Measurements from ENCODE around the gene TMEM141.

TMEM141 gene

DNA sequence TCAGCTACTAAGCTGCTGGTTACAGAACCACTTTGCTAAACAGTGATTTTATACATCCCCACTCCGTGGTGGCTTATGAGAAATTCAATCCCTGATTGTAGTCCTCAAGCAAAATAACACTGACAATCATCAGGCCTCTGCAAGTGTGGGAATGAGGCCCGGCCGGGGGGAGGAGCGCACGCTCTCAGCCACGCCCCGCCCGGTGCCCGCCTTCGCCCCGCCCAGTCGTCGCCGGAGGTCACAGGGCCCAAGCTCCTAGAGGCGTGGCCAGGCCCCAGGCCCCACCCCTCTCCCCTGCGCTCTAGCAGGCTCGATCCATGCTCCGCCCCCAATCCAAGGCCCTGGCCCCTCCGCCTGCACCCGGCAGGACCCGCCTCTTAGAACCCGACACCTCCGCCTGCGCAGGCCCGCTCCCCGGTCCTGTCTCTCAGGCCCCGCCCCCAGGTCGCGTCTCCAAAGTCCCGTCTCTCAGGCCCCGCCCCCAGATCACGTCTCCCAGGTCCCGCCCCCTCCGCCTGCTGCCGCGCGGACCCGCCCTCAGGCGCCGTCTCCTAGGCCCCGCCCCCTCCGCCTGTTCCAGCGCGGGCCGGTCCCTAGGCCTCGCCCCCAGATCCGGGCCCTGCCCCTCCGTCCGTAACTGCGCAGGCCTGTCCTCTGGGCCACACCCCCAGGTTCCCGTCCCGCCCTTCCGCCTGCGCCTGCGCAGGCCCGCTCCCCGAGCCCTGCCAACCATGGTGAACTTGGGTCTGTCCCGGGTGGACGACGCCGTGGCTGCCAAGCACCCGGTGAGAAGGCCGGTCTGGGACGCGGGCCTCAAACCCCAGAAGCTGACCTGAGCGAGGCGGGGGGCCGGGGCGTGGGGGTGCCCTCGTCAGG is at the start of gene TMEM141:
Gene TMEM141, plus strand, starts transcription at position 705 of the 876 bp plus-strand sequence. Its CDS starts 27 bp downstream, at position 732.
- peak; percentile 100 for DNase-seq

DNA sequence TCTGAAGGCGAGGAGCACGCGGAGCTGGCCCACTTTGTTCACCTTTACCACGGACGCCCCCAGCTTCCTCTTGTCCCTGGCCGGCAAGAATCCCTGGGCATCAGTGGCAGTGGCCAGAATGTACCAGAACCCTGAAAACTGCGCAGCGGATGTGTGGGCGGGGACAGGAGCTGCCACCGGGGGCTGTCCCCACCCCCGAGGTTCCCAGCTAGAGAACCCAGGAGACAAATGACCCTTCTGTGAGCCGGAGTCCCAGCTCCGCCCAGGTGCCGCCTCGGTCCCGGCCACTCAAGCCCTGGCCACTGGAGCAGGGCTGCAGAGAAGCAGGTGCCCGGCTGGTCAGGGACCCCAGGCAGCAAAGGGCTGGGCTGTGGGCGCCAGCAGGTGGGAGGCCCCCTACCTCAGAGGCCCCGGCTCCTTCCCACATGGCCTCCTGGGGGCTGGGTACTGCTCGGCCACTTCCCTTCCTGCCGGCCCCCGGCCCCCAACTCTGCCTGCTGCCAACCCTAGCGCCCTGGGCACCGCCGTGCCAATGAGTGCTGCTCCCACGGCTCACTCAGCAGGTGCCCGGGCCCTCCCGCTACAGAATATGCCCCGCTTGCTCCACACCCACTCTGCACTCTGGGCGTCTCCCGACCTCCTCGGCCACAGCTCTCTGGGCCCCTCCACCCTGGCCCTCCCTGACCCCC is 49.1 kb upstream of the TMEM141 start:
- peak; percentile 69 for DNase-seq

DNA sequence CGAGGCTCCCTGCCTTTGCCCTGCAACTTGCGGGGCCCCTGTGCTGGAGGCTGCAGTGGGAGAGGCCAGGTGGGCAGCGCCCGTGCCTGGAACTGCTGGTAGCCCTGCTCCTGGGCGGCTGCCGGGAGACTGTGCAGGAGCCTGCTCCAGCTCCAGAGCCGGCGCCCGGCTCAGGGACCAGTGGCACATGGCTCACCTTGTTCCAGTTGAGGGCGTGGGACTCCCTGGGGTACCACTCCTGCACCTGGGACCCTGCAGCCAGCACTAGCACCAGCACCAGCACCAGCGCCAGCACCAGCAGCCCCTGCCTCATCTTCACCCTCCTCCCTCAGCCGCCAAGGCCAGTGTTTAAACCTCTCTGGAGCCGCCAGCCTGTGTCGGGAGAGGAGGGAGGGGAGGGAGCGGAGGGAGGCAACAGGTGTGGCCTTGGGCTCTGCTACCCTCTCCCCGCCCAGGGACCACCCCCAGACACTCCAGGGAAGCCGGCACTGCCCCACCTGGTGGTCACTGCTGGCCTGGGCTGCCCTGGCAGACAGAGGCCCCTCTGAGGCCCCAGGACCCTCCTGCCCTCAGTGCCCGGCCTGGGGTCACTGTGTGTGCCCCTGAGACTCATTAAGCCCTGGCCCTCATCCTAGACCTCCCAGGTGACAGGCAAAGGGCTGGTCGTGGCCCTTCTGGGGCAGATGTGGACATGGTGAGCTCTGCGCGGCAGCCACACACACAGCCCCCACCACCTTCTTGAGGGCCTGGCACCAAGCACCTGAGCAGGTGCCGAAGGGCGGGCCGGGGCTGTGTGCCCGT is 48.4 kb upstream of the TMEM141 start, which contains the start of gene LCN10:
Gene LCN10, minus strand, starts transcription at position 350 of the 801 bp plus-strand sequence. Its CDS starts 37 bp downstream, at position 313.
- no peak for DNase-seq

DNA sequence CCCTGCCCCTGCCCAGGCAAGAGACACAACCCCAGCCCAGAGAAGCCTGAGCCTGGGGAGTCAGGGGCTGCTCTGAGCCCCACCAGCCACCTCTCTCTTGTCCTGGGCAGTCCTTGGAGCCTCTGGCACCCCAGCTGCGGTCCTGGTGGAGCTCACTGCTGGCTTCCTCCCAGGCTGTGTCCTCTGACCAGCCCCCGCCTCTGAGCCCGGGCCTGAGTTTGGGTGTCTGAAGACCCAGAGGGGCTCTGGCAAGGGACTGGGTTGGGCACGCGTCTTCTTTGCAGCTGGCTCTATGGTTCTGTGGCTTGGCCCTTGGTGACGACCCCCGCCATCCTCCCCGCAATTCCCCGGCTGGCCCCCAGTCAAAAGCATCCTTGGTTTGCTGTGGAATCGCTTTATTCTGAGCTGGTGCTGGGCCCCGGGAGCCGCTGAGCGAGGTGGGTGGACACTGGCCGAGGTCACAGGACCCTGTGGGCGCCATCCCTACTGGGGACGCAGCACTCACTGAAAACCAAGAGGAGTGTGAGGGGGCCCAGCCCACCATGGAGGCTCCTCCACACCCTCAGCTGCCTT is 47.4 kb upstream of the TMEM141 start:
- no peak for DNase-seq

DNA sequence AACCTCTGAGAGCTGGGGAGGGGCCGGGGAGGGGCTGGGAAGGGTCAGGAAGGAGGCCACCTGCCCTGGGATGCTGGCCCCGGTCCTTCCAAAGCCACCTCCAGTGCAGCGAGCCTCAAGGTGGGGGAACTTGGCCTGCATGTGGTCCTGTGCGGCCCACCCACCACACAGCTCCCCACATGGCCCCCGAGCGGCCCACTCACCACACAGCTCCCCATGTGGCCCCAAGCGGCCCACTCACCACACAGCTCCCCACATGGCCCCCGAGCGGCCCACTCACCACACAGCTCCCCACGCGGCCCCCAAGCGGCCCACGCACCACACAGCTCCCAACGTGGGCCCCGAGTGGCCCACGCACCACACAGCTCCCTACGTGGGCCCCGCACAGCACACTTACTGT is 46.4 kb upstream of the TMEM141 start:
- DNase-seq = no peak

DNA sequence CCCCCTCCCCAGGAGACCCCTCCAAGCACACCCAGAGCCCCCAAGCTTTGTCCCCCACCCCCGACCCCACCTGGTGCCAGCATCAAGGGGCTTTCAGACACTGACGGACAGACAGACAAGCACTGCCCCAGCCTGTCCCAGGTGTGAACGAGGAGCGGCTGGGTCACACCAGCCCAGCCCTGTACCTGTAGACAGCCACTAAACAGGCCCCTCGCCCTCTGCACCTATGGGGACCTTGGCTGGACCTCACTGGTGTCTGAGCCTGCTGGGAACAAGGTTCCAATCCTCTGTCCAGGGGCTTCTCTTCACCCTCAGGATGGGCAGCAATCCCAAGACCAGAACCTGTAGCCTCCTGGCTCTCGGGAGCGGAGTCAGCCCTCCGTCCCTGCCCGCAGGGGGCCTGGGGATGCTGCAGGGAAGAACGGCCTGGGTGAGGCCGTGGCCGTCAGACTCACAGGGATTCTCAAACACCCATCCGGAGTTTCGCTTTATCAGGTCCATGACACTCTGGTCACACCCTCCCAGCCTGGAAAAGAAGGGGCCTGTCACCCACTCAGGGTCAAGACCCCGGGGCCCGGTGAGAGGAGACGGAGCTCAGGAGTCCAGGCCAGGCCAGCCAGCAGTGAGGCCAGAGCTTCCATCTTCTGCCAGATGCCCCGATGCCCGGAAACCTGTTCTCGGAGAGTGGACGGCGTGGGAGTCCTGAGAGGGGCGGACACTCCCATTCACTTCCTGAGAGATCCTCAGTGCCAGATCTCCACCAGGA is 45.6 kb upstream of the TMEM141 start:
- no peak for DNase-seq

DNA sequence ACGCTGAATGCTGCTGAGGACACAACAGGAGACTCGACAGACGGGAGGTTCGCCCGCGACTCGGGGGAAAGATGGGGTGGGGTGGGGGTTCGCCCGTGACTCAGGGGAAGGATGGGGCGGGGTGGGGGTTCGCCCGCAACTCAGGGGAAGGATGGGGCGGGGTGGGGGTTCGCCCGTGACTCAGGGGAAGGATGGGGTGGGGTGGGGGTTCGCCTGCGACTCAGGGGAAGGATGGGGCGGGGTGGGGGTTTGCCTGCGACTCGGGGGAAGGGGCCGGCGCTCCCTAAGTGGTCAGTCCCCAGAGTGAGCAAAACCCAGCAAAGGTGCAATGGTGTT is 45.0 kb upstream of the TMEM141 start:
- no peak for DNase-seq

DNA sequence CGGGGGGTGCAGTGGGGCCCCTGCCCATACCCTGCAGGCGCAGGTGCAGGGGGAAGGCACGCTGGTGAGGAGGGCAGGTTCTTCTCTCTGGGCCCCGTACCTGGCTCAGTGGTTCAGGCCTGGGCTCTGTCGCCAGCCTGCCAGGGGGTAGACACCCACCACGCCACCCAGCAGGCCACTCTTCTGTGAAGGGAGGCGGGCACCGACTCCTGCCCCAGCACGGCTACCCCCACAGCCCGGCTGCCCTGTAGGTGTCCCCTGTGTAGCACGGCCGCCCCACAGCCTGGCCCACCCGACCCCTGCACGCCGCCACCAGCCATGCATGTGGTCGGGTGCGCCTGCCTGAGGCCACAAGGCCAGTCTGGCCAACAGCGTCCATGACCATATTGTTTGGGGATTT is 44.5 kb upstream of the TMEM141 start:
- DNase-seq = no peak

DNA sequence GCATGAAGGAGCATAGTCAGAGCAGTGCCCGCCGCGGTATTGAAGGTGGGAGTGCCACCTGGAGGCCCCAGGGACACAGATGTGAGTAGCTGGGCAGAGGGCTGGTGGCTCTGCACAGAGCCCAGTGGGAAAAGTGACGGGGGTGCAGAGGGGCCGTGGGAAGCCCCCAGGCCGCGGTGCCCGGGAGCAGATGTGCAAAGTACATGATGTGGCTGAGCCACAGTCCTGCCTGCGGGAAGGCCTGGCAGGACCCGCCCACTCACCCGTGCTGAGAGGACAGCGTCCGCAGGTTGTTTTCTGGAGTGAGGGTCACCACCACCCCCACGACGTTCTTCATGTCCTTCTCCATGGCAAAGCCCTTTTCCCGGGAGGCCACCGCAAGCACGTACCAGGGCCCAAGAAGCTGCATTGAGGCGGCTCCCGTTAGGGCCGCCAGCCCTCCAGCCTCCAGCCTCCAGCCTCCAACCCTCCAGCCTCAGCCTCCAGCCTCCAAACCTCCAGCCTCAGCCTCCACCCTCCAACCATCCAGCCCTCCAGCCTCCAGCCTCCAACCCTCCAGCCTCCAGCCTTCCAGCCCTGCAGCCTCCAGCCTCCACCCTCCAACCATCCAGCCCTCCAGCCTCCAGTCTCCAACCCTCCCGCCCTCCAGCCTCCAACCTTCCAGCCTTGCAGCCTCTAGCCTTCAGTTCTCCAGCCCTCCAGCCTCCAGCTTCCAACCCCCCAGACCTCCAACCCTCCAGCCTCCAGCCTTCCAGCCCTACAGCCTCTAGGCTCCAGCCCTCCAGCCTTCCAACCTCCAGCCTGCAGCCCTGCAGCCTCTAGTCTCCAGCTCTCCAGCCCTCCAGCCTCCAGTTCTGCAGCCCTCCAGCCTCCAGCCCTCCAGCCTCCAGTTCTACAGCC is 43.7 kb upstream of the TMEM141 start:
- DNase-seq = no peak

DNA sequence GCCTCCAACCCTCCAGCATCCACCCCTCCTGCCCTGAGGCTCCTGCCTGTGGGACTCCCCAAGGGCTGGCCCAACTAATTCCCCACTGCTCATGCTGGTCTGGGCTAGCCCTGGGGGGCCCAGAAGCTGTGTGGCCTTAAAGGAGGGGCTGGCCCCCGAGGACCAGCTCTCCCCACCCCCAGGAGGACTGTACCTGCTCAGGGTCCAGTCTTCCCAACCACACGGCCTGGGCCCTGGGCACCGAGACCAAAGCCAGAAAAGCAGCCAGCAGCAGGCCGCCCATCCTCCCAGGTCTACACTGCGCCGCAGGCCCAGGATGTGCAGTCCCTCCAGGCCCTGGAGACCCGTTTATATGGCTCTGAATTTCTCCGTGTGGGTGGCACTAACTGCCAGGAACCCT is 42.9 kb upstream of the TMEM141 start, which contains the start of gene LCN6:
Gene LCN6, minus strand, starts transcription at position 325 of the 400 bp plus-strand sequence. Its CDS starts 42 bp downstream, at position 283.
- no peak for DNase-seq

DNA sequence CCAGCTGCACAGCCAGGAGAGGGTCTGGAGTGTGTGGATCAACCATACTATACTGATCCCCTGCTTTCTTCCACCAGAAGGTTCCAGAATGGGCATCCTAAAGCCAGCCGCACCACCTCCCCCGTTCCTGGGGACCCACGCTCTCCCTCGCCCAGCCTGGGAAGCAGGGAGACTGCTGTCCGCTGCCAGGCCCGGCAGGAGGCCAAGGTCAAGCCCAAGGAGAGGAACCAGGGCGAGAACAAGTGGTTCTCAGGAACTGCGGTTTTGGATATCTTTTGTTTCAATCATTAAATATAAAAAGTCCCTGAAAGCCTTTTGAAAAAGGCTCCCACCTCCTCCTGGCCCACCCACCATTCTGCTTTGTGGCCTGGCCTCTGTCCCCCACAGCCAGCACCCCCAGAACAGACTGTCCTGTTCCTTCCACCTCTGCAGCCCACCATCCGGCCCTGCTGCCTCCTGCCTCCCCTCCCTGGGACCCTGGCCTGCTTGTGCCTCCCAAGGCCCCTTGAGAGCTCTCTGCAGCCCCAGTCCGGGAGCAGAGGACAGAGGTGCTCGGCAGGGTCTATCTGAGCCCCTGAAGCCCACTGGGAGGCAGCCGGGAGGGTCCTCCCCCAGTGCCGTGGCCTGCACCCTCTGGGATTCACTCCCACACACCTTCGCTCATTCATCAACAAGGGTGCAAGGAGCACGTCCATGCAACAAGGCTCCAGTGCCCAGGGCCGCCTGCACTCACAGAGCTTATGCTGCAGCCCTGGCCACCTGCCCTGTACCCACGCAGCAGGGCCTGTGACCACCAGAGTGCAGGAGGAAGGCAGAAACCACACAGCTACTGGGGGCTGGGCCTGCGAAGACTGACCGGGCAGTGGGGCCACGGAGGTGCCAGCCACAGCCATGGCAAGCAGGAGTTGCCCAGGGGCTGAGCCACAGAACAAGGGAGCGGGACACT is 42.2 kb upstream of the TMEM141 start:
- DNase-seq = no peak

DNA sequence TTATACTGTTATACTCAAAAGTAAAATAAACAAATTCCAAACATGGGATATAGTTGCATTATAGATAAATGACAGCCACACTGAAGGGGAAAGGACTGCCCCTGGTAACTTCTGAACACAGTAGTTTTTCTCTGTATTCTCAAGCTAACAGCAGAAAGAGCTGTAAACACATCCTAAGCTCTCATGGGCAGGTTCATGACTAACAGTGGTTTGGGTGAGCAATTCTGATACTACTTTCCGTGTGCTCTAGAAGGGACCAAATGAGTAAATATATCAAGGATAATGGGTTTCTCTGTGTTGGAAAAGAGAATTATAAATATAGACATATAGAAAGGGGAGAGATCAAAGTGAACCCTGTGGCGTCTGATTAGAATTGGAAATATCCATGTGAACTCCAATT is 40.6 kb upstream of the TMEM141 start:
- DNase-seq = no peak

DNA sequence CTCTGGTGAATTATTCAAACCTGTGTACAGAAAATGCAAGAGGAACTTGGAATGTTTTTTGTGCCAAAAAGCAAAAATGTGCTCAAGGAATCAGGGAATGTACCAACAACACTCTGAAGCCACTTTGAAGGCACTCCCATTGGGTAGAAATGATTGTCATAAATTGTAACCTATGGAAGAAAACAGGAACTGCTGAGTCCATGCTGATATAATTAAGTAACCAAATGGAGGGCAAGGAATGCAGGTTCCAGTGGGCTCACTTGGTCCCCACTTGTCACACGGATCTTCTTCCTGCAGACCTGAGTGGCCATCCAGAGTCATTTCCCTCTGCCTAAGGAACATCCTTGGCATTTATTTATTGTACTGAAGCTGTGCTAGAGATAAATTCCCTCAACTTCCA is 39.9 kb upstream of the TMEM141 start:
- no peak for DNase-seq

DNA sequence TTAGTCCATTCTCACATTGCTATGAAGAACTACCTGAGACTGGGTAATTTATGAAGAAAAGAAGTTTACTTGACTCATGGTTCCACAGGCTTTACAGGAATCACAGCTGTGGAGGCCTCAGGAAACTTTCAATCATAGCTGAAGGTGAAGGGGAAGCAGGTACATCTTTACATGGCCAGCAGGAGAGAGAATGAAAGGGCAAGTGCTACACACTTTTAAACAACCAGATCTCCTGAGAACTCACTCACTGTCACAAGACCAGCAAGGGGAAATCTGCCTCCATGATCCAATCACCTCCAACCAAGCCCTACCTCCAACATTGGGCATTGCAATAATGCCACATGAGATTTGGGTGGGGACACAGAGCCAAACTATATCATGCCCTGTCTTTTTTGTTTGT is 39.3 kb upstream of the TMEM141 start:
- no peak for DNase-seq

DNA sequence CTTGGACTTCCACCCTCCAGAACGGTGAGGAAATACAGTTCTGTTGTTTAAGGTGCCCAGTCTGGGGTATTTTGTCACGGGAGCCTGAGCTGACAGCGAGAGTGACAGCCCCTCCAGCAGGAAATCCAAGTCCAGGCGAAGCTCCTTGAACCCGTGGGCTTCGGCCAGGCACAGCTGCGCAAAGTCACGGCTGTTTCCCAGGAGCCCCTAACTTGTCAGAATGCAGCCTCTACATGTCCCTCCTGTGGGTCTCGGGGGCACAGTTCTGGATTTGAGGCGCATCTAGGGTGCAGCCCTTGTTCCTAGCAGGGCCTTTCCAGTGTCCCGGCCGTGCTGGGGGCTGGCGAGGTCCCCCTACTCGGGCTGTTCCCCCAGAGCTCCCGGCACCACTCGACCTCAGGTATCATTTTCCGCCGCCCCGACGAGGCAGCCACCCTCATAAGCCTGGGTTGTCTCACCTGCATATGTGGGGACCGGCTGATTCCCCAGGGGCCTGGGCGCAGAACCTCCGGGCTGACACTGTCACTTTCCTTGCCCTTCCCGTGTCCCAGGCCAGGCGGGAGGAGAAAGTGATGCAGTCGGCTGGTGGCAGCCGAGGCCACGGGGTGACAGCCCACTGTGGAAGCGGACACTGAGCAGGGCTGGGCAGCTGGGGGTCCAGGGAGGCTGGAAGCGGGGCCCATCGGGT is 37.6 kb upstream of the TMEM141 start:
- DNase-seq = no peak

DNA sequence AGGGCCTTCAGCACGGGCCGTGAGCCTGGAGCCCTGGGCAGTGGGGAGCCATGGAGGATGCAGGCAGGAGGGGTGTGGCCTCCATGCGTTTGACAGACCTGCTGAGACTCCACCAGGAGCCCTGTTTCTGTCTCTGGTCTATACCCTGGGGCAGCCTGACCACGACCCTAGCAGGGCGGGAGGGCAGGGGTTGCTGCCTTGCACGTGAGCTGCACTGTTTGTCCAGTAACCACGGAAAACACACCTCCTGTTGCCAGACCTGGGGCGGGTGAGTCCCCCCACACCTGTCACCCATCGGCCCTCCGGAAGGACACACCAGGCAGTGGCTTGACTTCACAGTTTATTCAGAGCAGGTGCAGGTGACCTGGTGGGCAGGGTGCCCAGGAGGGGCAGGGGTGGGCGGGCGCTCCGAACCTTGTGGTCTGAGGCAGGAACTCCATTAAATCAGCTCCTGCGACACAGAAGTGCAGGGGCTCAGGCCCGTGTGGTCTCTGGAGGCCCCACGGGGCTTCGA is 37.0 kb upstream of the TMEM141 start:
- no peak for DNase-seq

DNA sequence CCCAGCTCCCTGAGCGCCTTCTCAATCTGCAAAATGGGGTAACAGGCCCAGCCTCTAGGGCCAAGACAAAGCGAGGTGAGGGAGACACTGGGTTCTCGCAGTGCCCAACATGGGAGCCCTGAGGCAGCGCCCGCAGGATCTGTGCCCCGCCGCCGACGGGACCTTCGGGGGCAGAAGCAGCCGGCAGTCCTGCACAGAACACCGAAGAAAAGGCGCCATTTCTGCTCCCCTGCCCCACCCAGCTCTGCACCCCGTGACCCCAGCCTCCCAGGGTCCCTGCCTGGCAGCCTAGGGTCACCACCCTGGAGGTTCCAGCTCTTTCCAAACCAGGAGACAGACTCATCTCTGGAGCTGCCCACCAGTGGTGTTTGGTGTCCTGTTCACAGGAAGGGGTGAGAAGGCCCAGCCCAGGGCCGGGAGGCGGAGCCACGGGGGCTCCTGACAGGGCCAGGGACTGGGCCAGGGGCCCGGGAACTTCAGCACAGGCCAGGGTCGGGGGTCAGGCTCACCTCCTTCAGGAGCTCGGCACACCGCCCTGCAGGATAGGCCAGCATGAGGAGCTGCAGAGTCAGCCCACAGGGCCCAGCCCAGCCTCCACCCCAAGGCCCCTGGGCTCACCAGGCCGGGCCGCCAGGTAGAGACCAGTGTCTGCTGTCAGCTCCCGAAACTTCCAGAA is 36.4 kb upstream of the TMEM141 start:
- DNase-seq = no peak
